Measurements from ENCODE around the gene TLE4. TPM values are rescaled to one million over a fixed set of nuclear protein-coding genes. Genes with fewer than 3 reads are reported as not detected.
"Not testable (repeated sequence)": the region's sequence is repeated elsewhere in the genome, so short reads cannot be mapped to it uniquely, and the experiment has no call there.

TLE4 gene
- 9.6 and 10.4 TPM in 2 replicates for total RNA-seq

DNA sequence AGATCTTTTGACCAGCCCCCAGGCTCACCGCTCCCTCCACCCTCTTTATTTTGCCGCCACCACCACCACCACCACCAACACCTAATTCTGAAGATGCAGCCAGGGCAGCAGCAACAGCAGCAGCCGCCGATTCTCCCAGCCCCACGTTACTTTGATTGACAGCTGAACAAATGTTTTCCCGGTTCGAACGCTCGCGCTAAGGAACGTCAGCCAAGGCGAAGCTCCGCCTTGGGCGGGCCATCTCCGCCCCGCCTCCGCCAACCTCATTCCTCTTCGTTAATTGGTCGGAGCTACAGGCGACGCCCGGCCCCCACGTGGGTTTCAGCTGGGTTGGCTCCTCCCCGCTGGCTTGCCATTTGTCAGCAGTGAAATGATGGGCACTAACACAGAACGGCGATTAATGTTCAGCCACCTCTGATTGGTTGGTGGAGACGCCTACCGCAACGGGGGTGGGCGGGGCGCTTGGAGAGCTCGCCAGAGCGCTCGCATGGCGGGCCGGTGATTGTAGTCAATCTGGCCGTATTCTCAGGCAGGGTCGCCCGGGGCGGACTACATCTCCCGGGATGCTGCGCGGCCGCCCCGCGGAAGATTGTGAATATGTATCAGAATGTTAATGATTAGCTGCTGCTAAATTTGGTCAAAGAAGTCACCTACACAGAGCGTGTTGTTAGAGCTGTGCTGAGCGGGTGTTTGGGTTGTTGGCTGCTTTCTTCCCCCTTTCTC is at the start of gene TLE4:
TLE4 (plus strand) TSS at position 657 of the 723 bp plus-strand sequence. CDS start 826 bp downstream, outside the sequence.
- peak; percentile 100 for DNase-seq (ENCODE audit: low read depth, low spot score)

GRCh38 chr9:79522793-79523192 is 49.0 kb upstream of the TLE4 start:
- no peak for DNase-seq (ENCODE audit: low read depth, low spot score)

DNA sequence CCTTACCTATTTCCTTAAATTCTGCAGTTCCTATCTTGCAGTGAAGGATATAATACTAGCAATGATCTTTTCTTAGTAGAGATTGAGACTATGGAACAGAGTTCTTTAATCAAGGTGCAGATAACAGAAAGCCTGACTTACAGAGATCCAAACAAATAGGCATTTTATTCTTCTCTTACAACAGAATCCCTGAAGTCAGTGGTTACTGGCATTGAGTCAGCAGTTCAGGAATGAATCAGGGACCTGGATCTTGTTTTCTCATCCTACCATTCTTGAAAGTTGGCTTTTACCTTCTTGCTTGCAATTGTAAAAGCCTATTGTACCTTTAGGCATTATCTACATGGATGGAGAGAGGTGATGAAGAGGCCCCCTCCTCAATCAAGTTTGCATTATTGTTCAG is 47.5 kb upstream of the TLE4 start:
- DNase-seq (ENCODE audit: low read depth, low spot score) = no peak

DNA sequence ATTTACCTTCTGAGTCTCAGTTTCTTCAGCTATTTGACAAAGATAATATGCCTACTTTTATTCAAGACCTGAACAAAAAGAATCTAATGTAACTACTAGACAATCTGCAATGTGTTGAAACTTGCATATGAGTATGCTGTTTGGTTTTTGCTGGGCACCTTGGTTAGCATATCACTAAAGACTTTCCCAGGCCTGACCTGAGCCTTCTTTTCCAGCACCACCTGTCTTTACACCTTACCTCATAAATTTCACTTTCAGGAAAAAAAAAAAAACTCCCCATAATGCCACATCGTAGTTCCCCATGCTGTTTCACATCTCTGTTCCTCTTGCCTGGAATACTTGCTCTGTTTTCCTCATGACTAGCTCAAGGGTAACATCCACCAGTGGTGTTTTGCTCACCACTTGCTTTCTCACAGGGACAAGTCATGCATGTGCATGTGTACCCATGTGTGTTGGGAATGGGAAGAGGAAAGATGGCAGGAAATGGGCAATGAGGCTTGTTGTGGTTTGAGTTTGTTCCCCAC is 45.6 kb upstream of the TLE4 start:
- DNase-seq (ENCODE audit: low read depth, low spot score) = no peak

GRCh38 chr9:79535534-79535933 is 36.2 kb upstream of the TLE4 start:
- DNase-seq (ENCODE audit: low read depth, low spot score) = no peak

- no peak for DNase-seq (ENCODE audit: low read depth, low spot score)
These were observed 33.9 kb upstream of the TLE4 start for GRCh38 chr9:79537838-79538237.

- DNase-seq (ENCODE audit: low read depth, low spot score) = no peak
These were observed 28.8 kb upstream of the TLE4 start for GRCh38 chr9:79542735-79543620.

GRCh38 chr9:79544375-79544774 is 27.4 kb upstream of the TLE4 start:
- DNase-seq (ENCODE audit: low read depth, low spot score) = not testable (repeated sequence)

GRCh38 chr9:79551586-79551985 is 20.2 kb upstream of the TLE4 start:
- no peak for DNase-seq (ENCODE audit: low read depth, low spot score)

- DNase-seq (ENCODE audit: low read depth, low spot score) = no peak
These were observed 19.8 kb upstream of the TLE4 start for GRCh38 chr9:79551994-79552393.

DNA sequence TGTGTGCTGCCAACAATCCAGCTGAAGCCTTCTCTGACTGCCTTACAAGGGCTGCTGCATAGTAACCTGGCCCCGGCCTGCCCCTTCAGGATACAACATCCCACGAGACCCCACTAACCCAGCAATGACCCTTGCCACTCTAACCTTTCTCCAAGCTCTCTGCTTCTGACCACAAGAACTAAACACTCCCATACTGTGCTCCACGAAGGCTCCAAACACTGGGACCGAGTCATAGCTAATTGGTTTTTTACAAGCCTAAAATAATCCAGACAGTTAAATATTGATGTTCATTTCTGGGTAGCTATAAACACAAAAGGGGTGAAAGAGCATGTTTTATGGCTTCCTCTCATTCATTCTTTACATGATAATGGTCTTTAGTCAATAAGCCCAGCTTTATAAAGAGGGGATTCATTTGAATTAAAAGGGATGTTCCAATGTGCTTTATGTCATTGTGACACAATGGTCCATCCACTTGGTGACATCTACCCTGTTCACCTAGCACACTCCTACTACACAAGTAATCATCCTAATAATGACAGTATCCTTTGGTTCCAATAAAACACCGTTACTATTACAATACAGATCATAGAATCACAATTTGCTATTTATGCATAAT is 16.2 kb upstream of the TLE4 start:
- DNase-seq (ENCODE audit: low read depth, low spot score) = no peak

- DNase-seq (ENCODE audit: low read depth, low spot score) = no peak
These were observed 12.1 kb upstream of the TLE4 start for GRCh38 chr9:79559495-79560181.

- no peak for DNase-seq (ENCODE audit: low read depth, low spot score)
These were observed 8.9 kb upstream of the TLE4 start for GRCh38 chr9:79562749-79563386.

DNA sequence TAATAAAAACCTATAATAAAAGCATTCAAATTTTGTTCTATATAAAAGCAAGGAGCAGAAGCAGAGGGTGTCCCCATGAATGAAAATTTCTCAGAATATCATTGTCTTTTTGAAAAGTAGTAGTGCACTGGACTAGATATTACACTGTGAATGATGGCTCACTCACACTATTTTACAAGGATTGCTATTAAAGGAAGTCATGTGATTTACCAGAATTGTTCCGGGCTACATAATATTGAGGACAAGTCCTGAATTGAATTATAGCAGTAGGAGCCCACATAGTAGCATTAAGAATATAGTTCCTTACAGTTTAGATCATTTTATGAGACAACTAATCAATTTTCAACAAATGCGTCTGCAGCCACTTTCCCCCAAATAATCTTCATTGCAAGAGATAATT is 7.7 kb upstream of the TLE4 start:
- DNase-seq (ENCODE audit: low read depth, low spot score) = no peak

DNA sequence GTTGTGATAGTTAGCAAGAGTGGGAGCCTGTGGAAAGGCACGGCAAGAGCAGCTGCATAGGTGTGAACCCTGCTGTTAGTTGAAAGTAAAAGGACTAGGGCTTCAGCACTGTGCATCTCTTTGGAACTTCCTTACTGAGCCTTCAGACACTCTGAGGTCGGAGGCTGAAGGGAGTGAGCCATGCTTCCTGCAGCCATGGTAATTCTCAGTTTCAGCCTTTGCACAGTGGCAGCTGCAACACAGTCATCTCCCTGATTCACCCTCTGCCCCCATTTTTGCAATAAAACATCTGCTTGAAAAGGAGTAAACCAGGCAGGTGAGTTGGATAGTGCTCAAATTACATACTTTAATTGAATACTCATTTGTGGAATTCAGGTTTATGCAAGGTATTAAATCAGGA is 6.5 kb upstream of the TLE4 start:
- DNase-seq (ENCODE audit: low read depth, low spot score) = no peak

DNA sequence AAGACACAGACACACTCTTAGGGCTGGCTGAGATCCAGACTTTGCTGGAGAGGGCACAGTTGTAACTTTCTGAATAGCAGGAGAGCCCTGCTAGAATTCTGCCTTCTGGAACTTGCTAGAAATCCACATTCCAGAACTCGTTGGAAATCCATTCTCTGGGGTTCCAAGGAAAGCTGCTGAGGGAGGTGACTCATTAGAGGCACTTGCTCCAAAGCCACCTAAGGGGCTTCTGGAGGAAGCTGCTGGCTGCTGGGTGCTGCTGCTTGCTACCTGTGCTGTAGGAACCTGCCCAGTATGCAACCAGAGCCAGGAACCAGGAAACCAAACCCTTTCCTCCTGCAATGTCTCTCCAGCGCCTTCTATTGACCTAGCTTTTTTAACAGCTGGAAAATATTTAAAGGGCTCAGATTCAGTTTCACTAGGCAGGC is 4.1 kb upstream of the TLE4 start:
- DNase-seq (ENCODE audit: low read depth, low spot score) = no peak

- no peak for DNase-seq (ENCODE audit: low read depth, low spot score)
These were observed 3.2 kb upstream of the TLE4 start for GRCh38 chr9:79568337-79569101.

GRCh38 chr9:79569814-79570447 is 1.8 kb upstream of the TLE4 start:
- no peak for DNase-seq (ENCODE audit: low read depth, low spot score)

DNA sequence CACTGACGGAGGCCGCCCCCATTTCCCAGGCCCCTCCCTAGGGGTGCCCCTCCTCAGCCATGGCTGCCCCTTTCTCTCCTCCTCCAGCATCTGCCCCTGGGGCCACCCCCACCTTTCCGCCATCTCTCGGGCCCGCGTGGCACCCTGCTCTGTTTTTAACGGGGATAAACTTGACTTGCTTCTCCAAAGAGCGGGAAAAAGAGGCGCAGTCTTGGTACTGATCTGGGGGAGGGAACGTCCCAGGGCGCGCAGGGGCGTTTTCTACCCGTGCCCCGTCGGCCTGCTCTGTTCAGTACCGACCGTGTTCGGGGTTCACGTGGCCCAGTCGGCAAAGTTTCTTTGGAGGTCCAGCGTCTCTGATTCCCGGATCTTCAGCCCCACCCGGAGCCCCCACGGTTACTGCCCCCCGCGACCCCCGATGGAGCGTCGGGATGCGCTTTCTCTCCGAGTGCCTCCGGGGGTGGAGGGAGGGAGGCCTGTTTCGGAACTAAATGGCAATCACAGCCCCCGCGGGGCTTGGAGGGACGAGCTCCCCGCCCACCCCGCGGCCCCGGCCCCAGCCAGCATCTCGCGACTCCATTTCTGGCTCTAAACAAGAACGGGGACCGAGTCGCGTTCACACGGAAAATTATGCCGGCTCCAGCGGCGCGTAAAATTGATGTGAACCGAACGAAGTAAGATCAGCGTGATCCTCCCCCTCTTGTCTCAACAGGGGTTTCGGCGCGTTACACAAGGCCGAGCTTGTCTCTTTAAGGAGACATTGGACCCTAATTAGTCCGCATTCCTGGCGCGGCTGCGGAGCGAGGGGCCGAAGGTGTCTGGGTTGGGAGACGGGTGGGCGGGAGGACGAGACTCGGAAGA is 1.1 kb upstream of the TLE4 start:
- DNase-seq (ENCODE audit: low read depth, low spot score) = no peak
